ENCODE data around the gene ACY1.

DNA sequence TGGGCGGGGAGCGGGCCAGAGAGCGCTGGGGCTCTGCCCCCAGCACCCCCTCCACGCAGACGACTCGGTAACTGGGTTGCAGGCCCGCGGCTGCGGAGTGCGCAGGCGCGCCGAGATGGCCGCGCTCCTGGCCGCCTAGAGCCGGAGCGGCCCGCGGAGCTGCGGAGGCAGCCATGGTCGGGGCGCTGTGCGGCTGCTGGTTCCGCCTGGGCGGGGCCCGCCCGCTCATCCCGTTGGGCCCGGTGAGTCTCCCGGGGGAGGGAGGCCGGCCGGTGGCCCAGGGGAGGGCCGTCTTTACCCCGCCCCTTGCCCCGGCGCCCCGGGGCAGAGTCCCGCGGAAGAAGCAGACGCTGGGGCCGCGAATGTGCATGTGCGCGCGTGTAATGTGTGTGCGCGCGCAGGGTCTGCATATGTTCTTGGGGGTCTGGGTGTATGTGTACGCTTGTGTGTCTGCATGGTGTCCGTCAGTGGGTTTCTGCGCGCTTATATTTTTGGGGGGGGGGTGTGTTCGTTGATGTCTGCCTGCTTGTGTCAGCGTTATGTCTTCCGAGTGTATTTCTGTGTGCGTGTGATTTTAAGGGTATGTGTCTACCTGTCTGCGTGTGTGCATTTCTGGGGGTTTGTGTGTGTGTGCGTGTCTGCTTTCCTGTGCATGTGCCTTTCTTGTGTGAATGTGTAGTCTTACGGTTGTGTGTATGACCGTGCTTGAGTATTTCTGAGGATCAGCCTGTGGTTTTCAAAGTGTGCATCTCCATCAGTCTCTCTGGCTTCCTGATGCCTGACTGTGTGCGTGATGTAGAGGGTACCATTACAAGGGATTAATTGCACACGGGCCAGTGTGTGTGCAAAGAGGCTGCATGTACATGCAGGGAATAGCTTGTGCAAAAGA is 8.1 kb upstream of the ACY1 start, which contains the start of gene ABHD14A:
- TF ChIP-seq, protein P1, sequence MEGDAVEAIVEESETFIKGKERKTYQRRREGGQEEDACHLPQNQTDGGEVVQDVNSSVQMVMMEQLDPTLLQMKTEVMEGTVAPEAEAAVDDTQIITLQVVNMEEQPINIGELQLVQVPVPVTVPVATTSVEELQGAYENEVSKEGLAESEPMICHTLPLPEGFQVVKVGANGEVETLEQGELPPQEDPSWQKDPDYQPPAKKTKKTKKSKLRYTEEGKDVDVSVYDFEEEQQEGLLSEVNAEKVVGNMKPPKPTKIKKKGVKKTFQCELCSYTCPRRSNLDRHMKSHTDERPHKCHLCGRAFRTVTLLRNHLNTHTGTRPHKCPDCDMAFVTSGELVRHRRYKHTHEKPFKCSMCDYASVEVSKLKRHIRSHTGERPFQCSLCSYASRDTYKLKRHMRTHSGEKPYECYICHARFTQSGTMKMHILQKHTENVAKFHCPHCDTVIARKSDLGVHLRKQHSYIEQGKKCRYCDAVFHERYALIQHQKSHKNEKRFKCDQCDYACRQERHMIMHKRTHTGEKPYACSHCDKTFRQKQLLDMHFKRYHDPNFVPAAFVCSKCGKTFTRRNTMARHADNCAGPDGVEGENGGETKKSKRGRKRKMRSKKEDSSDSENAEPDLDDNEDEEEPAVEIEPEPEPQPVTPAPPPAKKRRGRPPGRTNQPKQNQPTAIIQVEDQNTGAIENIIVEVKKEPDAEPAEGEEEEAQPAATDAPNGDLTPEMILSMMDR (IDR thresholded peaks at IDR 0.05), result no peak
- peak; percentile 85 for TF ChIP-seq POLR2A (IDR thresholded peaks at IDR 0.05)
- peak; percentile 42 to 87 (median 85) for TF ChIP-seq POLR2AphosphoS5 (IDR thresholded peaks at IDR 0.05)
